Fibroblast of pulmonary artery (primary cell): Measurements from ENCODE around the gene CHRNB2.

Source experiments
- DNase-seq: peaks from one replicate; pipeline ENCODE4 v3.0.0-alpha.2; 2010; ENCODE audit warnings: low read depth
- H3K4me3 ChIP-seq: replicated peaks from 2 replicates; pipeline ENCODE4 v1.5.1; 2011; ENCODE audit warnings: low read depth, mild to moderate bottlenecking, control low read depth, low read length, moderate library complexity
- TF ChIP-seq, protein P1 (sequence below): IDR thresholded peaks from 2 replicates; pipeline ENCODE4 v1.5.1; 2011; ENCODE audit warnings: mild to moderate bottlenecking, control low read depth, low read length, inconsistent platforms; ENCODE audit errors: missing control alignments

CHRNB2 gene

DNA sequence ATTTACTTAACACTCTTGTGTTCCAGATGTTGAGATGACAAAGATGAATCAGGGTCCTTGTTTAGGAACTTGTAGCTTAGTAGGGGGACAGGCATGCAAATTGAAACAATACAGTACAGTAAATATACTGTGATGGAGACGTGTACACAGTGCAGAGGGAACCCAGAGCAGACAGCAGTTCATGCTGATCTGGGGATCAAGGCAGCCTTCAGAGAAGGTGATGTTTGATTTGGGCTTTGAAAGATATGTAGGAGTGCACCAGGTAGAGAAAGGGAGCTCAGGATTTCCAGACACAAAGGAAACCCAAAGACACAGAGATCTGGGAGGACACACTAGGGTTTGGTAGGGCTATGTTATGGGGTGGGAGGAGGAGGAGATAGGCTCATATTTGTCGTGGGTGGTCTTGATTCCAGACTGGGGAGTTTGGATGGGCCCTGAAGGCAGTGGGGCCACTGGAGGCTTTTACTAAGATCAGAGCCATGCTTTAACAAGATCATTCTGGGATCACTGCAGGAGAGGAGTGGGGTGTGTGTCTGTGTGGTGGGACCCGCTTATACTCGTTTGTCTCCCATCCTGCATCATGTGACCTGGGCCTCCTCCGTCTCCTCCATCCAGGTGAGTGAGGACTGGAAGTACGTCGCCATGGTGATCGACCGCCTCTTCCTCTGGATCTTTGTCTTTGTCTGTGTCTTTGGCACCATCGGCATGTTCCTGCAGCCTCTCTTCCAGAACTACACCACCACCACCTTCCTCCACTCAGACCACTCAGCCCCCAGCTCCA, 7.8 kb downstream of the CHRNB2 start:
- DNase-seq = no peak
- TF ChIP-seq, protein P1, sequence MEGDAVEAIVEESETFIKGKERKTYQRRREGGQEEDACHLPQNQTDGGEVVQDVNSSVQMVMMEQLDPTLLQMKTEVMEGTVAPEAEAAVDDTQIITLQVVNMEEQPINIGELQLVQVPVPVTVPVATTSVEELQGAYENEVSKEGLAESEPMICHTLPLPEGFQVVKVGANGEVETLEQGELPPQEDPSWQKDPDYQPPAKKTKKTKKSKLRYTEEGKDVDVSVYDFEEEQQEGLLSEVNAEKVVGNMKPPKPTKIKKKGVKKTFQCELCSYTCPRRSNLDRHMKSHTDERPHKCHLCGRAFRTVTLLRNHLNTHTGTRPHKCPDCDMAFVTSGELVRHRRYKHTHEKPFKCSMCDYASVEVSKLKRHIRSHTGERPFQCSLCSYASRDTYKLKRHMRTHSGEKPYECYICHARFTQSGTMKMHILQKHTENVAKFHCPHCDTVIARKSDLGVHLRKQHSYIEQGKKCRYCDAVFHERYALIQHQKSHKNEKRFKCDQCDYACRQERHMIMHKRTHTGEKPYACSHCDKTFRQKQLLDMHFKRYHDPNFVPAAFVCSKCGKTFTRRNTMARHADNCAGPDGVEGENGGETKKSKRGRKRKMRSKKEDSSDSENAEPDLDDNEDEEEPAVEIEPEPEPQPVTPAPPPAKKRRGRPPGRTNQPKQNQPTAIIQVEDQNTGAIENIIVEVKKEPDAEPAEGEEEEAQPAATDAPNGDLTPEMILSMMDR = no peak
- no peak overlapping the region for H3K4me3 ChIP-seq

DNA sequence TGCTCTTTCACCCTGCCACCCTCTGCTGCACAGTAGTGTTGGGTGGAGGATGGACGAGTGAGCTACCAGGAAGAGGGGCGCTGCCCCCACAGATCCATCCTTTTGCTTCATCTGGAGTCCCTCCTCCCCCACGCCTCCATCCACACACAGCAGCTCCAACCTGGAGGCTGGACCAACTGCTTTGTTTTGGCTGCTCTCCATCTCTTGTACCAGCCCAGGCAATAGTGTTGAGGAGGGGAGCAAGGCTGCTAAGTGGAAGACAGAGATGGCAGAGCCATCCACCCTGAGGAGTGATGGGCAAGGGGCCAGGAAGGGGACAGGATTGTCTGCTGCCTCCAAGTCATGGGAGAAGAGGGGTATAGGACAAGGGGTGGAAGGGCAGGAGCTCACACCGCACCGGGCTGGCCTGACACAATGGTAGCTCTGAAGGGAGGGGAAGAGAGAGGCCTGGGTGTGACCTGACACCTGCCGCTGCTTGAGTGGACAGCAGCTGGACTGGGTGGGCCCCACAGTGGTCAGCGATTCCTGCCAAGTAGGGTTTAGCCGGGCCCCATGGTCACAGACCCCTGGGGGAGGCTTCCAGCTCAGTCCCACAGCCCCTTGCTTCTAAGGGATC, 8.5 kb downstream of the CHRNB2 start:
- TF ChIP-seq, protein P1 = no peak
- DNase-seq = no peak
- no peak overlapping the region for H3K4me3 ChIP-seq

DNA sequence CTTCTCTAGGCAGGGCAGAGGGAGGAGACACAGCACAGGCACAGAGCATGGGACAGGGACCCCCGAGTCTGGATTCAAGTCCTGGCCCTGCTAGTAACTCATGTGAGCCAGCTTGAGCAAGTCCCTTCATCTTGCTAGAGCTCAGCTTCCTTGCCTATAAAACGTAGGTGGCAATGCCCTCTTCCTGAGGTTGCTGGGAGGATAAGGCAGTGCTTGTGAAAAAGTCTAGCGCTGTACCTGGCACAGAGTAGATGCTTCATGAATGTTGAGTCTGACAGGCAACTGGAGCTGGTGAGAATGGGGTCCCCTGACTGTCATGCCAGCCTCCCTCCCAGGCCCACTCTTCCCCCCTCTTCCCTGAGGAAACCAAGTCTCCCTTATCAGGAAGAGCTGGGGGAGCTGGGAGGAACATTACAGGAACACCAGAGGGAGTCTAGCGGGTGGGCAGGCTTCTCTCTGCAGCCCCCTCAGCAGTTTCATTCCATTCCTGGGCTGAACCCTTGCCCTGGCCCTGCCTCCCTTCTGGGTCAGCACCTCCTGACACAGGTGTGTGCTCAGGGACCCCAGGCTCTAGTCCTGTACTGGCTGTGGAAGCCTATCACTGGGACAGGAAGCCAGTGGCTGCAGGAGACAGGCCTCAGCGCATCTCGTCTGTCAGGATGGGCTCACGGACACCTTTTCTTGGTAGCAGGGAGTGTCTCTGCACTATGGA, 9.9 kb downstream of the CHRNB2 start:
- H3K4me3 ChIP-seq = no peak overlapping the region
- TF ChIP-seq, protein P1 = no peak
- no peak for DNase-seq

DNA sequence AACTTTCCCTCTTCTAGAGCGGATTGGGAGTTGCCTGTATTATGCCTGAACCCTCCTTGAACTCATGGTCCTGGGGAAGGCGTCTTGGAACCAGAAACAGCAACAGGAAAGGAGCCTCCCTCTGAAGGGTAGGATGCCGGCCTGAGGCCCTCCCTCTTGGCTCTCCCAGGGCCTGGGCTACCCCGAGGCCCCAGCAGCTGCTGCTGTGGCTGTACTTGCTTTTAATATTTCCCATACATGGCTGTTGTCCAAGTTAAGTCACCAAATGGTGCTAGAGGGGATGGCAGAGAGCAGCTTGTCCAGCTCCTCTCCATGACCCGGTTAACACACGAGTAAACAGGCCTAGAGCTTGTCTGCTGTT, 10.5 kb downstream of the CHRNB2 start:
- DNase-seq = peak; percentile 17
- H3K4me3 ChIP-seq = no peak overlapping the region
- TF ChIP-seq, protein P1 = no peak

DNA sequence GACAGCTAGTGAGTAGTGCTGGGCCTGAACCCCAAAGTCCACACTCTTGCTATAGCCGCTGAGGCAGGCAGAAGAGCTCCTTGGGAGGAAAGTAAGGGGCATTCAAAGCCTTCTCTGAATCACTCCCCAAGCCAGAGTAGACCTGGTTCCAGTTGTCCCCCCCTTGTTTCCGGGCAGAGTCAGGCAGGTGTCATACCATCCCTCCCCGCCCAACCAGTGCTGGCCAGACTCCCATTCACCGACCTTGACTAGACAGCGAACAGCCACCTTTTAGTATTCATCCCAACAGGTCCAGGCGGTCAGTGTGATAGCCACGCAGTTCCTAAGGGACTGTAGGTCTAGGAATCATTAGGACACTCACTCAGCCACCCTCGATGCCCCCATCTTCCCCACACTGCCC, 11.8 kb downstream of the CHRNB2 start:
- H3K4me3 ChIP-seq = no peak overlapping the region
- DNase-seq = no peak
- TF ChIP-seq, protein P1 = no peak

DNA sequence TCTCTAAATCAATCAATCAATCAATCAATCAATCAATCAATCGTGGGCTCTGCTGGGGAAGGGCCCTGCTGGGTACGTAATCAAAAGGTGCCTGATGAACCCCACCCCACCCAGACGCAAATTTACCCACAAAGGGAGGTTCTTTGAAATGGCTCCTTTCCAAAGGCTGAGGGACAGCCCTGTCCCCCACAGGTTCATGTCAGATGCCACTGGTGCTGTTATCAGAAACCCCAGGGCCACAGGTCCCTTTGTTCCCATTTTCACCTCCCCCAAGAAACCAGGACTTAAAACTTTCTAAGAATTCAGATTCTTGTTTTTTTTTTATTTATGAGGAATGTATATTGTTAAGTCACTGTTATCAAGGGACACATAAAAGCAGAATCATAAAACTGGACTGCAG, 14.2 kb downstream of the CHRNB2 start:
- H3K4me3 ChIP-seq = no peak overlapping the region
- TF ChIP-seq, protein P1 = no peak
- no peak for DNase-seq
